Upper lobe of right lung (tissue), 1 donor: ENCODE results near the gene SLX9. TPM values are rescaled to one million over a fixed set of nuclear protein-coding genes. Genes with fewer than 3 reads are reported as not detected.
A peak's percentile ranks its signal among the peaks of the same experiment; 100 is the strongest.

Experiments used
- ATAC-seq: fragments of 200-7000 bp; cut with Tn5 transposase; one replicate; pipeline ENCODE4 v1.9.1; 2020; ENCODE audit warnings: mild to moderate bottlenecking, moderate library complexity
- DNase-seq: peaks from one replicate; pipeline ENCODE4 v3.0.0-alpha.2; 2020
- H3K27ac ChIP-seq: fragments of 200-600 bp; one replicate; pipeline ENCODE4 v1.8.0; 2022
- H3K27me3 ChIP-seq: fragments of 200-600 bp; one replicate; pipeline ENCODE4 v1.8.0; 2022; ENCODE audit warnings: mild to moderate bottlenecking
- H3K36me3 ChIP-seq: fragments of 200-600 bp; one replicate; pipeline ENCODE4 v1.8.0; 2022
- H3K4me1 ChIP-seq: fragments of 200-600 bp; one replicate; pipeline ENCODE4 v1.8.0; 2022
- H3K4me3 ChIP-seq: fragments of 200-600 bp; one replicate; pipeline ENCODE4 v1.8.0; 2022; ENCODE audit warnings: mild to moderate bottlenecking
- H3K9me3 ChIP-seq: fragments of 200-600 bp; one replicate; pipeline ENCODE4 v1.8.0; 2022
- CTCF ChIP-seq: fragments of 200-600 bp; IDR thresholded peaks from one replicate; pipeline ENCODE4 v1.8.0; 2022; ENCODE audit warnings: antibody characterized with exemption
- intact Hi-C: fragments of 100-400 bp; cut with DNase I; formaldehyde crosslinking; loops from one replicate; pipeline ENCODE4 v1.11.0; 2022
- long read RNA-seq: library from polyadenylated mRNA; unstranded; transcript quantifications from one replicate; pipeline ENCODE4 v2.0.0, GENCODE V29; 2021
- total RNA-seq: library from RNA; stranded (reverse); fragmentation: NEBNext Ultra II Directional; extraction: Animal tissue kit (Norgen Biotek cat#: 25700); gene quantifications from one replicate; pipeline ENCODE4 v1.2.1, GENCODE V29; 2021
- donor health status: DM: no; HTN: yes; CAD: no; lungs with severe emphysema.

Gene SLX9
- 22.8 TPM for total RNA-seq
- long read RNA-seq, partial matches to known transcripts, result 1 of 9 reads
- long read RNA-seq, other reads (novel, unspliced or antisense), result 4 of 9 reads

DNA sequence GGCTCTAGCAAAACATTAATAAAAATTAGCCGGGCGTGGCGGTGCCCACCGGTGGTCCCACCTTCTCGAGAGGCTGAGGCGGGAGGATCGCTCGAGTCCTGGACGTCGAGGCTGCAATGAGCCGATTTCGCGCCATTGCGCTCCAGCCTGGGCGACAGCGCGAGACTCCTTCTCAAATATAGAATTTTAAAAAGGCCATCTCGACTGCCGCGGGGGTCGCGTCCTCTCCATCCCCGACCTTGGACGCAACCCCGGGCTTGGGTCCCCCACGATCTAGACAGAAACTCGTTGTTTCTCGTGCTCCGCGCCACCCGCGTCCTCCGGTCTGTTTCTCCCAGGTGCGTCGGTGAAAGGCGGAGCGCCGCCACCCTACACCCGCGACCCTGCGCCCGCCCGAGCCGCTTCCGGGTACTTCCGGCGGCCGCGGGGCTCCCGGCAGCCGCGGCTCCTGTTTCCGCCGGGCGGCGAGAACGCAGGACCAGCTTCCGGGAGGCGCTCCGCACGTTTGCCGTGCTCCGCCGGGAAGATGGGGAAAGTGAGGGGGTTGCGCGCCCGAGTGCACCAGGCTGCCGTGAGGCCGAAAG lies at the start of gene SLX9:
SLX9 (plus strand) TSS at position 498 of the 584 bp plus-strand sequence; CDS start at position 527, 29 bp downstream.
- no peak for TF ChIP-seq CTCF
- H3K27me3 ChIP-seq, result no peaks in the 10 kb centered on the region
- H3K36me3 ChIP-seq, result peaks cover 11% of the 10 kb centered on the region
- H3K4me3 ChIP-seq, result peak within 1 kb of the TSS; percentile 98
- intact Hi-C loops, result loop anchor here (10.0 kb wide), 1 partner anchor 135 kb away; the partner anchor contains the start of gene UBE2G2
- H3K4me1 ChIP-seq, result peaks cover 15% of the 10 kb centered on the region
- H3K9me3 ChIP-seq, result no peaks in the 10 kb centered on the region
- H3K27ac ChIP-seq, result peak within 1 kb of the TSS; percentile 70
- ATAC-seq, result peak; percentile 96
- peak; percentile 91 for DNase-seq

GRCh38 chr21:44890338-44890931 lies 49.4 kb upstream of the SLX9 start:
- no peak for DNase-seq
- intact Hi-C loops, result no loop called here

DNA sequence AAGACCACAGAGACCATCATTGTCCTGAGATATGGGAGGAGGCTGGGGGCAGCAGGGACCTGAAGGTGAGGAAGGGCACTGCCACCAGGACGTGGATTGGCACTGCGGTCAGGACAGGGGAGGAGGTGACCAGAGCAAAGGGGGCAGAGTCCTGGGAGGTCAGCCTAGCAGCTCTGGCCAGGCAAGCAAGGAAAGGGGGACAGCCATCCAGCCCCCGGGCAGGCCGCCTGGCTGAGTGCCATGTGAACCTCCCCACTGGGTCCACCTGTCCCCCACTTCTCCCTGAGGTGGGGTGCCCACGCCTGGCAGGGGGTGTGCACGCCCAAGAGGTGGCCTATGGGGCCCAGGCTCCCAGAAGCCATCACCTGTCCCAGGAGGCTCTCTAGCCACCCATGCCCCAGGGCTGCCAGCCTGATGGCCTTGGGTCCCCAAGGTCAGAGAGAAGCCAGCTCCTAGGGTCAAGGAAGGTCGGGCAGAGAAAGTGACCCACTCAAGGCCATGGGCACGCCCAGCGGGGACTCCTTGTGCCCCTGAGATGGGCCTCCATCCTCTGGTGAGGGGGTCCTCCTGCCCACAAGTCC lies 48.8 kb upstream of the SLX9 start:
- Histone ChIP-seq H3K9me3 (no peaks in the 10 kb centered on the region), H3K4me3 (no peak overlapping the region), H3K27me3 (no peaks in the 10 kb centered on the region), H3K4me1 (no peaks in the 10 kb centered on the region), H3K27ac (no peak overlapping the region), H3K36me3 (peaks cover 5% of the 10 kb centered on the region)
- DNase-seq (no peak), ATAC-seq (no peak)
- intact Hi-C loops, result no loop called here
- TF ChIP-seq CTCF, result no peak

More at GRCh38 chr21:44890338-44890931, 49.4 kb upstream of the SLX9 start:
- no peak for TF ChIP-seq CTCF
- H3K27ac ChIP-seq, result no peak overlapping the region
- H3K27me3 ChIP-seq, result no peaks in the 10 kb centered on the region
- no peak for ATAC-seq
- no peaks in the 10 kb centered on the region for H3K4me1 ChIP-seq
- H3K36me3 ChIP-seq, result peaks cover 5% of the 10 kb centered on the region
- no peaks in the 10 kb centered on the region for H3K9me3 ChIP-seq
- no peak overlapping the region for H3K4me3 ChIP-seq

DNA sequence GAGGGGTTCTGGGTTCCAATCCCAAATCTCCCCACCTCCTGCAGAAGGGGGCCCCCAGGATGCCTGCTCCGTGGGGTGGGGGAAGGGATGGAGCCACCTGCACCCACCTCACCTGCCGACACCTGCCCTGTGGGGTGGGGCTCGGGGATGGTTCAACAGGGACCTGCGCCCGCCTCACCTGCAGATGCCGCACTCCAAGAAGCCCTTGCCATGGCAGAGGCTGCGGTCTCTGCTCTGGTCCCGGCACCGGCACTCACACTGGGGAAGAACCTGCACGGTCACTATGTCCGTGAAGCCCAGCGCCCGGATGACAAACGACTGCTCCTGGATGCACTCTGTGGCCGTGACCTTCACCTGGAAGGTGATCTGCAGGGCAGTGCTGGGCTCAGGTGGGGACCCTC lies 48.2 kb upstream of the SLX9 start:
- Histone ChIP-seq H3K27ac (no peak overlapping the region), H3K27me3 (no peaks in the 10 kb centered on the region), H3K4me1 (no peaks in the 10 kb centered on the region), H3K4me3 (no peak overlapping the region), H3K36me3 (peaks cover 5% of the 10 kb centered on the region), H3K9me3 (no peaks in the 10 kb centered on the region)
- ATAC-seq, result no peak
- TF ChIP-seq CTCF, result no peak
- no peak for DNase-seq
- intact Hi-C loops, result no loop called here

DNA sequence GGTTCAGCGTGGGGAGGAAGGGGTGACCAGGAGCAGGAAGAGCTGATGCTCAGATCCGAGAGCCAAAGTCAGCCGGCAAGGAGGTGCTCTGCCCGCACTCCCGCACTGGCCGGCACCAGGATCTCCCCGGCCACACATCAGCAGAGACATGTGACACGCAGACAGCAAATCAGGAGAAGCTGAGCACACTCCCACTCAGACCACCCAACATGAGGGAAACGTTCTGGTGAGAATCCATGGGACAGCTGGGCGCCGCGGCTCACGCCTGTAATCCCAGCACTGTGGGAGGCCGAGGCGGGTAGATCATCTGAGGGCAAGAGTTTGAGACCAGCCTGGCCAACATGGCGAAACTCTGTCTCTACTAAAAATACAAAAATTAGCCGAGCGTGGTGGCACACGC lies 47.7 kb upstream of the SLX9 start:
- TF ChIP-seq CTCF, result no peak
- H3K9me3 ChIP-seq, result no peaks in the 10 kb centered on the region
- H3K27me3 ChIP-seq, result no peaks in the 10 kb centered on the region
- H3K36me3 ChIP-seq, result peaks cover 5% of the 10 kb centered on the region
- ATAC-seq (no peak), DNase-seq (no peak)
- H3K27ac ChIP-seq, result no peak overlapping the region
- intact Hi-C loops, result no loop called here
- H3K4me3 ChIP-seq, result no peak overlapping the region
- H3K4me1 ChIP-seq, result peaks cover under 1% of the 10 kb centered on the region
